ACC112 (cell line): ENCODE data around the gene PDE6H.
A peak's percentile ranks its signal among the peaks of the same experiment; 100 is the strongest.

ENCODE experiments used
- H2AFZ ChIP-seq: fragments of 200-600 bp; sonication (generic); one replicate; pipeline ENCODE4 v1.6.0; 2017; ENCODE audit warnings: antibody characterized with exemption, low read length; ENCODE audit not compliant: unreplicated experiment
- H3K27ac ChIP-seq: fragments of 200-600 bp; sonication (generic); 2 replicates; pipeline ENCODE4 v1.5.1; 2014; ENCODE audit warnings: low read depth, mild to moderate bottlenecking, antibody characterized with exemption, low read length, moderate library complexity
- H3K27me3 ChIP-seq: fragments of 200-600 bp; sonication (generic); 2 replicates; pipeline ENCODE4 v1.6.1; 2014; ENCODE audit warnings: mild to moderate bottlenecking, antibody characterized with exemption, low read length, moderate library complexity, mixed read lengths; ENCODE audit not compliant: insufficient read depth
- H3K36me3 ChIP-seq: fragments of 200-600 bp; sonication (generic); 2 replicates; pipeline ENCODE4 v1.6.1; 2016; ENCODE audit warnings: mild to moderate bottlenecking, antibody characterized with exemption, low read length, moderate library complexity, mixed read lengths; ENCODE audit not compliant: insufficient read depth
- H3K4me1 ChIP-seq: fragments of 200-600 bp; sonication (generic); one replicate; pipeline ENCODE4 v1.6.1; 2016; ENCODE audit warnings: low read length, mixed read lengths; ENCODE audit not compliant: insufficient read depth, unreplicated experiment, control insufficient read depth
- H3K4me3 ChIP-seq: fragments of 200-600 bp; sonication (generic); 2 replicates; pipeline ENCODE4 v1.5.1; 2014; ENCODE audit warnings: mild to moderate bottlenecking, low read depth, low read length
- H3K79me2 ChIP-seq: fragments of 200-600 bp; sonication (generic); one replicate; pipeline ENCODE4 v1.6.0; 2016; ENCODE audit warnings: low read length; ENCODE audit not compliant: control insufficient read depth, unreplicated experiment, insufficient read depth

PDE6H gene

DNA sequence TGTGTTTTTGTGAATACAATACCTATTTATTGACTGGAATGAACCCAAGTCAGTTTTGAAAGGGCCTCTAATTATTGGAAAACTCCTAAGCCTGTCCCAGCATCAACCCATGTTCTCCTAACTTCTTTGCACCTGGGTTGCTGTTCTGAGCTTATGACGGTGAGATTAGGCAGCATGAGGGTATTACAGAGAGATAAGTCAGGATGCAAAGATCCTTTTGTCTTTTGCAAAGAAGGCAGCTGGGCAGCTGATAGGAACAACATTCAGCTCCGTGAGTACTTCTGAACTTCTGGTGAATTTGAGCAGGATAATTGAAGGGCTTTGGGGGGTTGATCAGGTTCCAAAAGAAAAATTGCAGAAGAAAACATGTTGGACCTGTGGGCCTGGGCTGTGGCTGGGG is at the start of gene PDE6H:
Gene PDE6H (plus strand): TSS at position 227 of the 400 bp plus-strand sequence. CDS start 4,971 bp downstream, outside the sequence.
- no peak within 1 kb of the TSS for H2AFZ ChIP-seq

DNA sequence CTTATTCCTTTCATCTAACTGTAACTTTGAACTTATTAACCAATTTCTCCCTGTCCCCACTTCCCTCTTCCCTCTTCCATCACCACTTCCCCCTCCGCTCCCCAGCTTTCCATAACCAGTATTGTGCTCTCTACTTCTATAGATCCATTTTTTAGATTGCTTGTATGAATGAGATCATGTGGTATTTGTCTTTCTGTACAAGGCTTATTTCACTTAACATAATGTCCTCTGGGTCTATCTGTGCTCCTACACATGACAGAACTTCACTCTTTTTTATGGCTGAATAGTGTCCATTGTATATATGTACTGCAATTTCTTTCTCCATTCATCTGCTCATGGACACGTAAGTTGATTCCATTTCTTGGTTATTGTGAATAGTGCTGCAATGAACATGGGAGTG is 48.9 kb upstream of the PDE6H start:
- H3K4me1 ChIP-seq = peaks cover 1% of the 10 kb centered on the region
- no peak overlapping the region for H2AFZ ChIP-seq
- H3K27ac ChIP-seq = no peak overlapping the region
- H3K27me3 ChIP-seq = no peaks in the 10 kb centered on the region
- no peaks in the 10 kb centered on the region for H3K36me3 ChIP-seq
- H3K79me2 ChIP-seq = no peaks in the 10 kb centered on the region
- H3K4me3 ChIP-seq = no peak overlapping the region

More for the DNA sequence above, at the start of gene PDE6H:
- no peaks in the 10 kb centered on the region for H3K27me3 ChIP-seq
- H3K27ac ChIP-seq = no peak within 1 kb of the TSS
- H3K36me3 ChIP-seq = no peaks in the 10 kb centered on the region
- no peaks in the 10 kb centered on the region for H3K79me2 ChIP-seq
- peaks cover 4% of the 10 kb centered on the region for H3K4me1 ChIP-seq
- no peak within 1 kb of the TSS for H3K4me3 ChIP-seq

DNA sequence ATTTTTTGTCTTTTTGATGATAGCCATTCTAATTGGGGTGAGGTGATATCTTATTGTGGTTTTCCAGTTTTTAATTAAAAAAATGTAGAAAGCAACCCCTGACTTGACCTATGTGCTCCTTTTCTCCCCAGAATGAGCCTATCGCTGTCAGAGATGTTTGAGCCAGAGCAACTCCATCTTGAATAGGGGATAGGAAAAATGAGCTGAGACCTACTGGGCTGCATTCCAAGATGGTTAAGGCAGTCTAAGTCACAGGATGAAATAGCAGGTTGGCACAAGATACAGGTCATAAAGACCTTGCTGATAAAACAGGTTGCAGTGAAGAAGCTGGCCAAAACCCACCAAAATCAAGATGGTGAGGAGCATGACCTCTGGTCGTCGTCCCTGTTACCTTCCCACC is 48.3 kb upstream of the PDE6H start:
- peaks cover 4% of the 10 kb centered on the region for H3K4me1 ChIP-seq
- no peaks in the 10 kb centered on the region for H3K79me2 ChIP-seq
- H3K36me3 ChIP-seq = no peaks in the 10 kb centered on the region

DNA sequence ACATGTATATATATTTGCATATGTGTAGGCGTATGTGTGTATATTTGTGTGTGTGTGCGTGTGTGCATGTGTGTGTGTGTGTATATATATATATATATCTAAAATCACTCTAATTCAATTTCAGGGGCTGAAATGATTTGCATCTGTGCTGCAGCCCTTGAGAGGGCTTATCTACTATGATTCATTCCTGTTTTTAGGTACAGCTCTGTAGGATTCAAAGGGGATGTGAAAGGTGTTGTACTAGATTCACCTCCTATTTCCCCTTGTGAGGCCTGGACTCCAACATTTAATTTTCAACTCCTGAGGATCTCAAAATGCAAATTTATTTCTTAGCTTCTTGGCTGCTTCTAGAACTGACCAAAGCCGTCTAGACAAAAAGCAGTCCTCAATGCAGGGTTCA is 45.6 kb upstream of the PDE6H start:
- H2AFZ ChIP-seq = no peak overlapping the region
- no peak overlapping the region for H3K4me3 ChIP-seq
- H3K4me1 ChIP-seq = peaks cover 4% of the 10 kb centered on the region
- no peaks in the 10 kb centered on the region for H3K36me3 ChIP-seq
- no peaks in the 10 kb centered on the region for H3K27me3 ChIP-seq
- H3K79me2 ChIP-seq = no peaks in the 10 kb centered on the region
- no peak overlapping the region for H3K27ac ChIP-seq

More for the DNA sequence above, 48.3 kb upstream of the PDE6H start:
- Histone ChIP-seq H3K27me3 (no peaks in the 10 kb centered on the region), H3K27ac (no peak overlapping the region), H2AFZ (no peak overlapping the region), H3K4me3 (no peak overlapping the region)

DNA sequence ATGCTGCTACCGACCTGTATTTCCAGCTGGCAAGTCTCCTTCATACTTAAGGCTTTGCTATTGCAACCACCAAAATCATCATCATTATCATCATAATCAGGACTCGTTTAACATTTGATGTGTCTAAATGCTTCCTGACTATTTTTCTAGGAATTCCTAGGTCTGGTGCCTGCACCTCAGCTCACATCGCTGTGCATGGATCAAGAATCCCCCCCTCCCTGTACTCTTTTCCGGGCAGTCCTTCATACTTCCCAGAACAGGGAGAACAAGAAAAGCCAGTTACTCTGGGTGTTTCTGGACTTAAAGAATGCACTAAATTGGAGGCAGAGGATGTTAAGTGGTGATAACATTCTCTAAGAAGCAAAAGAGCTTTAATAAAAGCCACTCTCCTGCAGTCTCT is 43.9 kb upstream of the PDE6H start:
- Histone ChIP-seq H3K27ac (no peak overlapping the region), H3K4me3 (no peak overlapping the region), H3K79me2 (no peaks in the 10 kb centered on the region), H3K27me3 (no peaks in the 10 kb centered on the region), H3K4me1 (peaks cover 4% of the 10 kb centered on the region), H3K36me3 (no peaks in the 10 kb centered on the region), H2AFZ (peak overlapping the region; percentile 57)

DNA sequence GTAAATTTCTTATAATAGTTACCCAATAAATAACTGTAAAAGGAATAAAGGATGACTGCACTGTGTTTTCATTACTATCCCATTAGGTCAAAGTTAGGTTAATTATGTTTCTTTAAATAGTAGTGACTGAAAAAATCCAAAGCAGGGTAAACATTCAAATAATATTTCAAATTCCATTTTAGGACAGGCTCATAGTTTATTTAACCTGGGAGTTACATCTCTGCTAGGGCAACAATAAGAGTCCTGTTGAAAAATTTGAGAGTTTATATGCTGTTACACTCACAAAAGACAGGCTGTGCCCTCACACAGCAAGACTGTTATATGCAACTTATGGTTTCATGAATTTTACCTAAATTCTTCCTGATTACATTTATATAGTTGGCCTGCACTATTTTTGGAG is 42.5 kb upstream of the PDE6H start:
- H3K4me1 ChIP-seq = peaks cover 4% of the 10 kb centered on the region
- H3K79me2 ChIP-seq = no peaks in the 10 kb centered on the region
- no peaks in the 10 kb centered on the region for H3K27me3 ChIP-seq
- no peak overlapping the region for H3K4me3 ChIP-seq
- no peaks in the 10 kb centered on the region for H3K36me3 ChIP-seq
- H3K27ac ChIP-seq = no peak overlapping the region
- H2AFZ ChIP-seq = no peak overlapping the region

DNA sequence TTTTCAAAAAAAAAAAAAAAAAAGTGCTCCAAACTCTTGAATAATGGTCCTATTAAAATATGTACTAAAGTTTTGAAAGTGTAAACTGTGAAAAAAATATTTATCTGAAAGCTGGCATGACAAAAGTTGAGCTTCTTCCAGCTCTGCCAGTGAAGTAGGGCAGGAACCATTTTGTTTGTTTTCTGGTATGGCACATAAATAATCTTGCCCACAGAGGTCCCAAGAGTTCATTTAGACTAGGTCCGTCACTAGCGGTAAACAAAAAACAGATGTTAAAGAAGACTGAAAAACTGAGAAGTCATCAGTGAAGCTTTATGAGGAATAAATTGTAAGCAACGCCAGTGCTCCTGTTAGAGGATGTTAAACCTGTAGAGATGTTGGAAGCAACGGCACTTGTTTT is 41.5 kb upstream of the PDE6H start:
- Histone ChIP-seq H2AFZ (no peak overlapping the region), H3K4me1 (peaks cover 4% of the 10 kb centered on the region), H3K27ac (no peak overlapping the region)

DNA sequence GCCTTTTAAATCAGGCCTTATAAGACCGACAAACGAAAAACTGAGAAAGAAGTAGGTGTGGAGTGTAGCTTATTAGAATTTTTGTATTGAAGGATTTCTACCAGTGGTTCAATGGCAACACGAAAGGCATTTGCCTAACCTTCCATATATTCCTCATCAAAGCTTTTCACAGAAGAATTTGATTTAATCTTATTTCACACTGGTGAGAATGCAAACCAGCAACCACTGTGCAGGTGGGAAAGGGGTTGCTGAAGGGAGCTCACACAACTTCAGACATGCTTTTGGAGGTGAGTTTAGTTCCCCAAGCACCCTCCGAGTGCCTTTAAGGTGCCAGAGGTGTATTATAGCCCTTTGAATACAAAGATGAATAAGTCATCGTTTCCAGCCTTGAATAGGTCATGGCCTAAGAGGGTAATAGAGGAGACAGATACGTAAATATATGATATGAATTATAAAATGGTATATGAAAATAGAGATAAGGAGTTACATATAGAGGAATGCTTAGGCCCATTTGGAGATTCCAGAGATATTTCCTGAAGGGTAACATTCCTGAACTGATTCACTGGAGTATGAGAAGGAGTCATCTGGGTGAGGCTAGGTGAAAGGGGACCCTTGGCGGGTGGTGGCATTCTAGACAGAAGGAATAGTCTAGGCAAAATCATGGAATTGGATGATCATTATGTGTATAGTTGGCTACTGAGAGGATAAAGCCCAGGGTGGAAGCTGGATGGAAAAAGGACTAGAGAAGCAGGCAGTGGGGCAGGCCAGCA is 40.9 kb upstream of the PDE6H start:
- H3K27ac ChIP-seq = no peak overlapping the region
- H3K36me3 ChIP-seq = no peaks in the 10 kb centered on the region
- H3K4me1 ChIP-seq = peaks cover 4% of the 10 kb centered on the region
- no peak overlapping the region for H2AFZ ChIP-seq
- H3K27me3 ChIP-seq = no peaks in the 10 kb centered on the region
- H3K4me3 ChIP-seq = no peak overlapping the region
- H3K79me2 ChIP-seq = no peaks in the 10 kb centered on the region

More for the DNA sequence above, 41.5 kb upstream of the PDE6H start:
- Histone ChIP-seq H3K4me3 (no peak overlapping the region), H3K36me3 (no peaks in the 10 kb centered on the region), H3K79me2 (no peaks in the 10 kb centered on the region), H3K27me3 (no peaks in the 10 kb centered on the region)

DNA sequence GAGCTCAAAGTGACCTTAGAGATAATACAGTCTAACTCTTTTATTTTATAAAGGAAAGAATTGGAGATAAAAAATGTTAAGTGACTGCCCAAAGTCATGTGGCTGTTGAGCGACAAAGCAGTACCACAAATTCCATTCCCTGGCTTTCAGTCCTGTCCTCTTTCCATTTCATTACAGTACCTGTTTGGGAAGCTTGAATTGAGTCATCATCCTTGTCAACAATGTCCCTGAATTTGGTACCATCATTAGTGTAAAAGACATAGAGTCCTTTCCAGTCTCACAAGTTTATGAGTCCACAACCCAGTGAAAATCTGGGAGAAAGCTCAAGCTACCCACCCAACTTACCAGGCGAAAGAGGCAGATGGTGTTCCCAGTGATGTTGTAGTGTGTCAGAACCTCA is 38.3 kb upstream of the PDE6H start:
- Histone ChIP-seq H3K27me3 (no peaks in the 10 kb centered on the region), H3K36me3 (no peaks in the 10 kb centered on the region), H2AFZ (no peak overlapping the region), H3K4me3 (no peak overlapping the region), H3K79me2 (no peaks in the 10 kb centered on the region), H3K27ac (no peak overlapping the region), H3K4me1 (no peaks in the 10 kb centered on the region)

DNA sequence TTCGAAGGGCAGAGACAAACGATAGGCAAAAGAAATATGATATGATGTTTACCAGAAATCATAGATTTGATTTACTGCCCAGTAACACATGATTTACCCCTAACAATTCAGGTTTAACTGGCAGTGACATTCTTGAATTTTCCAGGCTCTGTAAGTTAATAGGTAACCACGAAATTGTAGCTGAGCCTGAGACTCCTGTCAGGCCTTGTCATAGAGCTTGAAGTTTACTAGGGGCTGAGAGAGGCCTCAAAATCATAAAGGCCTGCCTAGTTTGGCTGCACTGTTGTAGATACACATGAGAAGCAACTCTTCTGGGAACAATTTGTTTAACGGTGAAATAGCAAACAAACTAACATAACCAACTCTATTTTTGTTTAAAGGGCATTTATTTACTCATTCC is 37.8 kb upstream of the PDE6H start:
- Histone ChIP-seq H3K4me3 (no peak overlapping the region), H3K27me3 (no peaks in the 10 kb centered on the region), H2AFZ (no peak overlapping the region), H3K36me3 (no peaks in the 10 kb centered on the region), H3K79me2 (no peaks in the 10 kb centered on the region), H3K27ac (no peak overlapping the region), H3K4me1 (no peaks in the 10 kb centered on the region)

DNA sequence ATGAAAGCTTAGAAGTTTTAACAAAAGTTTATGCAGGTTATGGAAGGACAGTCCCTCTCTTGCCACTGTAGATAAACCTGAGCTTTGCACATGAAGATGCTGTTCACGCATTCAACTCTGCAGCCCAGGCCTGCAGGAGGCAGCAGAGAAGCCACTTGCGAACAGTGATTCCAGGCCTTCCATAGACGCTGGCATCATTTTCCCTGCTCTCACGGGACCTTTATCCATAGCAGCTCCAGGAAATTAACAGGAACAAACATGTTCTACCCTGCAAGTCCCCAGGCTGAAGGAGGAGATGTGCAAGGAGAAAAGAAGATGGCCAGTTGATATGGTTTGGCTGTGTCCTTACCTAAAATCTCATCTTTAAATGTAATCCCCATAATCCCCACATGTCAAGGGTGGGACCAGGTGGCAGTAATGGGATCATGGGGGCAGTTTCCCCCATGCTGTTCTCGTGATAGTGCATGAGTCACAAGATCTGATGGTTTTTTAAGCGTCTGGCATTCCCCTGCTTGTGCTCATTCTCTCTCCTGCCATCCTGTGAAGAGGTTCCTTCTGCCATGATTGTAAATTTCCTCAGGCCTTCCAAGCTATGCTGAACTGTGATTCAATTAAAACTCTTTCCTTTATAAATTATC is 36.5 kb upstream of the PDE6H start:
- H3K4me3 ChIP-seq = no peak overlapping the region
- no peaks in the 10 kb centered on the region for H3K36me3 ChIP-seq
- no peaks in the 10 kb centered on the region for H3K27me3 ChIP-seq
- no peak overlapping the region for H3K27ac ChIP-seq
- H3K4me1 ChIP-seq = no peaks in the 10 kb centered on the region
- no peaks in the 10 kb centered on the region for H3K79me2 ChIP-seq
- no peak overlapping the region for H2AFZ ChIP-seq
